ENCODE measurements around the gene MID2. TPM values are rescaled to one million over a fixed set of nuclear protein-coding genes. Genes with fewer than 3 reads are reported as not detected.

Gene MID2
- polyA plus RNA-seq, 1 donor (not counting 4 experiments of a cell fraction or from before 2014, with no cell fraction given), result 8.9 TPM

- dilution Hi-C loops (cut with MboI; ENCODE audit: extremely low pct_ligation_motif_present, low sequenced_read_pairs), result no loop called here
- Histone ChIP-seq H3K36me3 (ENCODE audit: control insufficient read depth in 2 of 2, extremely low read depth in 1 of 2, insufficient read depth in 2 of 2, low read length in 2 of 2) (no peaks in the 10 kb centered on the region), H3K9ac (ENCODE audit: control insufficient read depth, extremely low read depth, insufficient read depth, low read length) (no peak overlapping the region), H3K27ac (ENCODE audit: control insufficient read depth, insufficient read depth, low read length) (no peak overlapping the region), H3K4me2 (ENCODE audit: control insufficient read depth, extremely low read depth, insufficient read depth, low read depth, low read length) (no peak overlapping the region), H3K9me1 (ENCODE audit: control insufficient read depth, extremely low read depth, insufficient read depth, low read length) (no peaks in the 10 kb centered on the region), H3K4me3 (ENCODE audit: control insufficient read depth in 2 of 3, extremely low read depth in 1 of 3, insufficient read depth in 2 of 3, low read depth in 1 of 3, low read length in 3 of 3) (no peak overlapping the region), H2AFZ (ENCODE audit: control insufficient read depth, low read length) (no peak overlapping the region), H4K20me1 (ENCODE audit: control insufficient read depth, extremely low read depth, insufficient read depth, low read length) (no peaks in the 10 kb centered on the region), H3K27me3 (ENCODE audit: control insufficient read depth, extremely low read depth, insufficient read depth, low read length) (peaks cover 5% of the 10 kb centered on the region), H3K79me2 (ENCODE audit: control insufficient read depth, insufficient read depth, low read length) (peaks cover 2% of the 10 kb centered on the region), H3K4me1 (ENCODE audit: control insufficient read depth, extremely low read depth, insufficient read depth, low read length) (no peaks in the 10 kb centered on the region), H3K9me3 (ENCODE audit: control insufficient read depth, low read depth, low read length) (peaks cover 6% of the 10 kb centered on the region)
- TF ChIP-seq CTCF (optimal IDR thresholded peaks at IDR 0.05 in 1 of 3, IDR thresholded peaks at IDR 0.05 in 1 of 3, conservative IDR thresholded peaks at IDR 0.05 in 1 of 3; ENCODE audit: extremely low read depth in 1 of 3, insufficient read depth in 2 of 3, low read length in 3 of 3), result no peak
- TF ChIP-seq EZH2 (IDR thresholded peaks at IDR 0.05; ENCODE audit: low read length), result no peak
- FAIRE-seq, result no peak
- DNase-seq (ENCODE audit: low read depth, low spot score), result no peak
These were observed 2.6 kb upstream of the MID2 start for GRCh38 chrX:107823042-107823441.

GRCh38 chrX:107823456-107823855 lies 2.2 kb upstream of the MID2 start:
- Histone ChIP-seq H2AFZ (ENCODE audit: control insufficient read depth, low read length) (no peak overlapping the region), H3K36me3 (ENCODE audit: control insufficient read depth in 2 of 2, extremely low read depth in 1 of 2, insufficient read depth in 2 of 2, low read length in 2 of 2) (no peaks in the 10 kb centered on the region), H3K4me3 (ENCODE audit: control insufficient read depth in 2 of 3, extremely low read depth in 1 of 3, insufficient read depth in 2 of 3, low read depth in 1 of 3, low read length in 3 of 3) (no peak overlapping the region), H3K4me2 (ENCODE audit: control insufficient read depth, extremely low read depth, insufficient read depth, low read depth, low read length) (no peak overlapping the region), H3K9me3 (ENCODE audit: control insufficient read depth, low read depth, low read length) (peaks cover 6% of the 10 kb centered on the region), H3K4me1 (ENCODE audit: control insufficient read depth, extremely low read depth, insufficient read depth, low read length) (no peaks in the 10 kb centered on the region), H3K9me1 (ENCODE audit: control insufficient read depth, extremely low read depth, insufficient read depth, low read length) (no peaks in the 10 kb centered on the region), H3K79me2 (ENCODE audit: control insufficient read depth, insufficient read depth, low read length) (peaks cover 2% of the 10 kb centered on the region), H3K27me3 (ENCODE audit: control insufficient read depth, extremely low read depth, insufficient read depth, low read length) (peaks cover 5% of the 10 kb centered on the region), H3K9ac (ENCODE audit: control insufficient read depth, extremely low read depth, insufficient read depth, low read length) (no peak overlapping the region), H4K20me1 (ENCODE audit: control insufficient read depth, extremely low read depth, insufficient read depth, low read length) (no peaks in the 10 kb centered on the region), H3K27ac (ENCODE audit: control insufficient read depth, insufficient read depth, low read length) (no peak overlapping the region)
- dilution Hi-C loops (cut with MboI; ENCODE audit: extremely low pct_ligation_motif_present, low sequenced_read_pairs), result no loop called here
- TF ChIP-seq CTCF (optimal IDR thresholded peaks at IDR 0.05 in 1 of 3, IDR thresholded peaks at IDR 0.05 in 1 of 3, conservative IDR thresholded peaks at IDR 0.05 in 1 of 3; ENCODE audit: extremely low read depth in 1 of 3, insufficient read depth in 2 of 3, low read length in 3 of 3) (no peak), EZH2 (IDR thresholded peaks at IDR 0.05; ENCODE audit: low read length) (no peak)
- no peak for DNase-seq (ENCODE audit: low read depth, low spot score)
- peak; percentile 5 for FAIRE-seq

Measured in keratinocyte (primary cell).